PFSK-1 (cell line): ENCODE results near the gene RPUSD1.
A peak's percentile ranks its signal among the peaks of the same experiment; 100 is the strongest.

Experiments
- FOXP2 ChIP-seq: optimal IDR thresholded peaks from 2 replicates; pipeline ENCODE3; 2011; ENCODE audit warnings: borderline replicate concordance, control low read depth, inconsistent platforms; ENCODE audit not compliant: insufficient read depth; ENCODE audit errors: extremely low read length, extremely low read depth
- POLR2AphosphoS5 ChIP-seq: IDR thresholded peaks from 2 replicates; pipeline ENCODE4 v1.6.1; 2012; ENCODE audit warnings: low read depth, mild to moderate bottlenecking, control low read depth, low read length, moderate library complexity
- SIN3A ChIP-seq: IDR thresholded peaks from 2 replicates; pipeline ENCODE4 v1.6.1; 2012; ENCODE audit warnings: mild to moderate bottlenecking, low read length, moderate library complexity, borderline replicate concordance; ENCODE audit not compliant: insufficient read depth
- TAF1 ChIP-seq: IDR thresholded peaks from 2 replicates; pipeline ENCODE4 v1.6.1; 2012; ENCODE audit warnings: low read length, control low read depth, borderline replicate concordance; ENCODE audit not compliant: insufficient read depth
- TF ChIP-seq, protein P1 (sequence below), 2 experiments: IDR thresholded peaks; 2 replicates each; pipeline versions ENCODE4 v1.6.1 to v1.8.0; 2011 to 2012; ENCODE audit warnings: low read depth in 2 of 2, low read length in 2 of 2, control low read depth in 1 of 2, inconsistent platforms in 1 of 2, mild to moderate bottlenecking in 1 of 2, moderate library complexity in 1 of 2; ENCODE audit not compliant: insufficient read depth in 1 of 2

RPUSD1 gene

DNA sequence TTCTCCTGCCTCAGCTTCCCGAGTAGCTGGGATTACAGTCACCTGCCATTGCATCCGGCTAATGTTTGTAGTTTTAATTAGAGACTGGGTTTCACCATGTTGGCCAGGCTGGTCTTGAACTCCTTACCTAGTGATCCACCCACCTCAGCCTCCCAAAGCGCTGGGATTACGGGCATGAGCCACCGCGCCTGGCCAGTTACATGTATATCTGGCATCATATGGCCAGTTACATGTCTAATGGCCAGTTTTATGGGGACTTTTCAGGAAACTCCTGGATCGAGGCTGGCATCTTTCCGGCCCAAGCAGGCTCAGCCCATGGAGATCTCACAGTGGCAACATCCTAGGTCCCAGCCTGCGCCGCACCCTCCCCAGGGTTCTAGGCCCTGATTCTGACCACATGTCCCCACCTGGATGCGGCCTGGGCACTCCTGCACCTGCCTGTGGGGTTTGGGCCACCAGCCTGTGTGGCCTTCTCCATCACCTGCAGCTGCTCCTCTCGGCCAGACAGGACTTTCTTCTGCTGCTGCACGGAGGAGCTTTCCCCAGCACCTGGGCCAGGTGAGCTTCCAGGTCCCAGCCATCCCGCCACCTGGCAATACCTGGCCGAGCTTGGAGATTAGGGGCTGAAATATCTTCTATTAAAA lies 46.1 kb downstream of the RPUSD1 start:
- TF ChIP-seq FOXP2 (no peak), POLR2AphosphoS5 (no peak), SIN3A (no peak), TAF1 (no peak)
- TF ChIP-seq, protein P1, sequence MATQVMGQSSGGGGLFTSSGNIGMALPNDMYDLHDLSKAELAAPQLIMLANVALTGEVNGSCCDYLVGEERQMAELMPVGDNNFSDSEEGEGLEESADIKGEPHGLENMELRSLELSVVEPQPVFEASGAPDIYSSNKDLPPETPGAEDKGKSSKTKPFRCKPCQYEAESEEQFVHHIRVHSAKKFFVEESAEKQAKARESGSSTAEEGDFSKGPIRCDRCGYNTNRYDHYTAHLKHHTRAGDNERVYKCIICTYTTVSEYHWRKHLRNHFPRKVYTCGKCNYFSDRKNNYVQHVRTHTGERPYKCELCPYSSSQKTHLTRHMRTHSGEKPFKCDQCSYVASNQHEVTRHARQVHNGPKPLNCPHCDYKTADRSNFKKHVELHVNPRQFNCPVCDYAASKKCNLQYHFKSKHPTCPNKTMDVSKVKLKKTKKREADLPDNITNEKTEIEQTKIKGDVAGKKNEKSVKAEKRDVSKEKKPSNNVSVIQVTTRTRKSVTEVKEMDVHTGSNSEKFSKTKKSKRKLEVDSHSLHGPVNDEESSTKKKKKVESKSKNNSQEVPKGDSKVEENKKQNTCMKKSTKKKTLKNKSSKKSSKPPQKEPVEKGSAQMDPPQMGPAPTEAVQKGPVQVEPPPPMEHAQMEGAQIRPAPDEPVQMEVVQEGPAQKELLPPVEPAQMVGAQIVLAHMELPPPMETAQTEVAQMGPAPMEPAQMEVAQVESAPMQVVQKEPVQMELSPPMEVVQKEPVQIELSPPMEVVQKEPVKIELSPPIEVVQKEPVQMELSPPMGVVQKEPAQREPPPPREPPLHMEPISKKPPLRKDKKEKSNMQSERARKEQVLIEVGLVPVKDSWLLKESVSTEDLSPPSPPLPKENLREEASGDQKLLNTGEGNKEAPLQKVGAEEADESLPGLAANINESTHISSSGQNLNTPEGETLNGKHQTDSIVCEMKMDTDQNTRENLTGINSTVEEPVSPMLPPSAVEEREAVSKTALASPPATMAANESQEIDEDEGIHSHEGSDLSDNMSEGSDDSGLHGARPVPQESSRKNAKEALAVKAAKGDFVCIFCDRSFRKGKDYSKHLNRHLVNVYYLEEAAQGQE (IDR thresholded peaks at IDR 0.05; ENCODE audit: insufficient read depth in 1 of 2, low read depth in 2 of 2, low read length in 2 of 2) = no peak

DNA sequence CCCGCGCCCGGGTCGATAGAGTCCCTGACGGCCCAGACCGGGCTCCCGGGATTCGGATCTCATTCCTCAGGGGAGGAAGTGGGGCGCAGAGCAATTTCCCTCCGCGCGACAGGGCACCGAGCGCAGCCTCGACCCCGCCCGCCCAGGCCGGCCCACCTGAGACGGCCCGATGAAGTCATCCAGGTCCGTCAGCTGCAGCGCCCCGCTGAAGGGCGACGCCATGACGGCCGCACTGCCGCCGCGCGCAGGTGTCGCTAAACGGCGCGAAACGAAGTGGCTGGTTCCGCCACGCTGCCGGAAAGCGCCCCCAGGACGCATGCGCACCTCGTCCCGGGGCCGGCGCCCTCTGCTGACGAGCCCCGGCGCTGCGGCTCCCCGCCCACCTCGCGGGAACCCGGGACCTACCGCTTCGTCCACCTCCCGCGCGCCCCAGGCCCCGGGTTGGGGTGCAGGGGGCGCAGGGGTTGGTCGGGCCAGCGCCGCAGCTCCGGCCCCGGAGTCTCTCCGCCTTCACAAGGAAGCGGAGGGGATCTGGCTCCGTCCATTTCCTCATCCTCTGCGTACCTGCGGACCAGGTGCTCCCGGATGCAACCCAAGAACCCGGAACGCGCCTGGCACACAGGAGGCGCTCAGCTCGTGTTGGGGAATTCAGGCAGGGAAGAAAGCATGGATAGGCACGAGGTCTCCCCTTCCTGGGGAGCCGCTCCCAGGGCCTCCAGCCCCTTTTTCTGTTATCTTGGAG lies 47.2 kb downstream of the RPUSD1 start, which contains the start of gene CIAO3:
CIAO3 (minus strand) TSS at position 234 of the 742 bp plus-strand sequence; CDS start at position 222, 12 bp downstream.
- TF ChIP-seq SIN3A (no peak; the same call in 1 of the 2 replicates), TAF1 (peak; percentile 94), FOXP2 (peak; percentile 88), POLR2AphosphoS5 (no peak; the same call in 1 of the 2 replicates)
- TF ChIP-seq, protein P1 (IDR thresholded peaks at IDR 0.05; ENCODE audit: insufficient read depth in 1 of 2, low read depth in 2 of 2, low read length in 2 of 2) = no peak

DNA sequence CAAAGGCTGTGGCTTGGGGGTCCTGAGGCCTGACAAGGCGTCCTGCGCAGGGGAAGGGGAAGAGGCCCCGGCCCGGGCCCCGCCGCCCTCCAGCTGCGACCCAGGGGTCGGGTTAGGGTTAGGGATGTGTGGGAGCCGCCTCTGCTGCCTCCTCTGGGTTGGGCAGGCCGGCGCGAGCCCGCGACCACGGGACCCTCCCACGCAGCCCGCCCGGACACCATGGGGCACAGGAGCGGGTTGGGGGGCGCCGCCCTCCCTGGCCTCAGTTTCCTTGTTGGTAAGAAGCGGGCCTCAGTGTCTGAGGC lies 47.8 kb downstream of the RPUSD1 start:
- TF ChIP-seq TAF1 (no peak), SIN3A (no peak), POLR2AphosphoS5 (no peak), FOXP2 (no peak)
- TF ChIP-seq, protein P1 (IDR thresholded peaks at IDR 0.05; ENCODE audit: insufficient read depth in 1 of 2, low read depth in 2 of 2, low read length in 2 of 2) = no peak

DNA sequence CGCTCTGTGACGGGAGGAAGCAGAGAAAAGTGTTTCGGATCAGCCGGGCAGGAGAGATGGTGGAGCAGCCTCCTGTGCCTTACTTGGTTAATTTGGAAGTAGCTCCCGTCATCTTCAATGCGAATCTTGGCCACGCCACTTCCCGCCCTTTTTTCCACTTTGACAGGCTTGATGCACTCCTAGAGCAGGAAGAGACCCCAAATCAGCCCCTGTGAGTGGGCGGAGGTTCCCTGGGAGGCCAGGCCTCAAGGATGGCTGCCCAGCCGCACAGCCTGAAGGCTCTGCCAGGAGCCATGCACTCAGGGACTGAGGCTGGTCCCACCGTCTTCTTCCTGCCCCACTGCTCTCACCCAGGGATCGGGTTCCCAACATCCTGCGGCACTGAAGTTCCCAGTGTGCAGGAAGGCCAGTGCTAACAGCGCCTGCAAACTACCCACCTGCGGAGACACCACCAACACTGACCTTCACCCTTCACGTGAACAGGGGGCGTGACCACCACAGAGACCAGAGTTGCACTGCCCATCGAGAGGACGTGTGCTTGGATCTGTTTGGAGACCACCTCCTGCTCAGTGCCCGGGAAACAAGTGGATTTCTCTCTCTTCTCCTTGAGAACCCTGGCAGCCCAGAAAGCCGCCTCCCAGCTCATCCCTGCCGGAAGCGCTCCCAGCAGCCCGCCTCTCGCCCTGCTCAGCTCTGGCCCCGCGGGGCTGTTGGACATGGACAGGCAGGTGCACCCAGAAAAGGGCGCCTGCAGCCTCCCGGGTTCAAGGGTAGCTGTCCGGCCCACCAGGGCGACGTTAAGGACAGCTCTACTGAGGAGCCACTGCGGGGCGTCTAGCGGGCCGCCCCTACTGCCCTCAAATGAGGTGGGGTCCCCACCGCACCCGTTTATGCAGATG lies 48.4 kb downstream of the RPUSD1 start:
- TF ChIP-seq SIN3A (no peak), TAF1 (no peak), POLR2AphosphoS5 (no peak), FOXP2 (no peak)
- TF ChIP-seq, protein P1 (IDR thresholded peaks at IDR 0.05; ENCODE audit: insufficient read depth in 1 of 2, low read depth in 2 of 2, low read length in 2 of 2) = no peak
